Endodermal cell (in vitro differentiated cells): ENCODE results near the gene MYDGF. TPM values are rescaled to one million over a fixed set of nuclear protein-coding genes. Genes with fewer than 3 reads are reported as not detected.
"Not testable (repeated sequence)": the region's sequence is repeated elsewhere in the genome, so short reads cannot be mapped to it uniquely, and the experiment has no call there.

Experiments
- DNase-seq: peaks from one replicate; pipeline ENCODE4 v3.0.0-alpha.2; 2017
- H3K27ac ChIP-seq: 2 replicates; pipeline ENCODE4 v1.5.1; 2013; ENCODE audit warnings: mild to moderate bottlenecking, low read depth, low read length, moderate library complexity
- H3K27me3 ChIP-seq: 2 replicates; pipeline ENCODE4 v1.6.1; 2013; ENCODE audit warnings: mild to moderate bottlenecking, low read length, moderate library complexity; ENCODE audit not compliant: insufficient read depth, control insufficient read depth, poor library complexity, severe bottlenecking
- H3K36me3 ChIP-seq: 2 replicates; pipeline ENCODE4 v1.7.0; 2013; ENCODE audit warnings: mild to moderate bottlenecking, low read length, moderate library complexity; ENCODE audit not compliant: control insufficient read depth, insufficient read depth
- H3K4me1 ChIP-seq: one replicate; pipeline ENCODE4 v1.7.0; 2013; ENCODE audit warnings: low read length; ENCODE audit not compliant: control insufficient read depth, insufficient read depth
- H3K4me3 ChIP-seq: 2 replicates; pipeline ENCODE4 v1.5.1; 2013; ENCODE audit warnings: mild to moderate bottlenecking, low read length, moderate library complexity
- H3K9ac ChIP-seq: 2 replicates; pipeline ENCODE4 v1.6.1; 2013; ENCODE audit warnings: mild to moderate bottlenecking, low read length, moderate library complexity; ENCODE audit not compliant: poor library complexity, severe bottlenecking; ENCODE audit errors: extremely low read depth
- H3K9me3 ChIP-seq: 2 replicates; pipeline ENCODE4 v1.6.1; 2013; ENCODE audit warnings: mild to moderate bottlenecking, low read length, moderate library complexity; ENCODE audit not compliant: control insufficient read depth
- H3K27ac Mint-ChIP-seq: 2 replicates; pipeline ENCODE4 v1.8.0; 2020; ENCODE audit warnings: mixed read lengths
- H3K27me3 Mint-ChIP-seq: 2 replicates; pipeline ENCODE4 v1.8.0; 2021; ENCODE audit warnings: mild to moderate bottlenecking, mixed read lengths; ENCODE audit not compliant: insufficient read depth
- H3K36me3 Mint-ChIP-seq: 2 replicates; pipeline ENCODE4 v1.8.0; 2020; ENCODE audit warnings: low read depth, mixed read lengths
- H3K4me1 Mint-ChIP-seq: 2 replicates; pipeline ENCODE4 v1.8.0; 2020; ENCODE audit warnings: mixed read lengths
- H3K4me3 Mint-ChIP-seq: 2 replicates; pipeline ENCODE4 v1.8.0; 2020; ENCODE audit warnings: mild to moderate bottlenecking, moderate library complexity, mixed read lengths
- H3K9me3 Mint-ChIP-seq: 2 replicates; pipeline ENCODE4 v1.8.0; 2020; ENCODE audit warnings: mild to moderate bottlenecking, mixed read lengths
- CTCF ChIP-seq: fragments of 200-600 bp; sonication (generic); conservative IDR thresholded peaks from 2 replicates; pipeline ENCODE4 v1.5.0; 2021; ENCODE audit warnings: antibody characterized with exemption, mild to moderate bottlenecking
- WGBS, 2 experiments: methylation state at CpG; one replicate each; pipeline versions ENCODE4 v1.1.5 to v1.1.7; 2013; ENCODE audit warnings: missing lambda C conversion rate in 2 of 2, mixed read lengths in 1 of 2; ENCODE audit not compliant: insufficient coverage in 1 of 2, insufficient read length in 1 of 2; 5-methylcytosine and 5-hydroxymethylcytosine counted together
- total RNA-seq, 2 donors: library from RNA; stranded (reverse); fragmentation: NEBNext Ultra II Directional in 1 of 2; extraction: Animal tissue kit (Norgen Biotek cat#: 25700) in 1 of 2; gene quantifications; 2 replicates in 1 of 2; 3 replicates in 1 of 2; pipeline ENCODE4 v1.2.1, GENCODE V29; 2021

Gene MYDGF
- total RNA-seq, 2 donors from 2014 or later, result 58.7 to 64.0 TPM

GRCh38 chr19:4684312-4685095 lies 14.4 kb upstream of the MYDGF start:
- 94 to 98% methylated on average over 23 to 28 of the region's 28 CpGs for WGBS, 2 experiments
- H3K4me3 Mint-ChIP-seq, result no peak overlapping the region
- DNase-seq, result no peak

GRCh38 chr19:4682417-4683200 lies 12.5 kb upstream of the MYDGF start:
- Histone ChIP-seq H3K4me3 (no peak overlapping the region), H3K36me3 (peaks cover 29% of the 10 kb centered on the region), H3K27me3 (no peaks in the 10 kb centered on the region), H3K9me3 (no peaks in the 10 kb centered on the region), H3K9ac (no peak overlapping the region), H3K4me1 (no peaks in the 10 kb centered on the region), H3K27ac (no peak overlapping the region)
- 97% methylated on average over 18 to 45 of the region's 45 CpGs for WGBS, 2 experiments
- DNase-seq, result no peak
- peaks cover 44% of the 10 kb centered on the region for H3K36me3 Mint-ChIP-seq
- H3K4me3 Mint-ChIP-seq, result no peak overlapping the region
- TF ChIP-seq CTCF, result no peak
- no peak overlapping the region for H3K27ac Mint-ChIP-seq
- no peaks in the 10 kb centered on the region for H3K9me3 Mint-ChIP-seq
- H3K4me1 Mint-ChIP-seq, result no peaks in the 10 kb centered on the region
- no peaks in the 10 kb centered on the region for H3K27me3 Mint-ChIP-seq

More at GRCh38 chr19:4684312-4685095, 14.4 kb upstream of the MYDGF start:
- Histone ChIP-seq H3K9me3 (no peaks in the 10 kb centered on the region), H3K27ac (no peak overlapping the region), H3K9ac (no peak overlapping the region), H3K4me1 (no peaks in the 10 kb centered on the region), H3K4me3 (no peak overlapping the region), H3K27me3 (no peaks in the 10 kb centered on the region), H3K36me3 (peaks cover 30% of the 10 kb centered on the region)
- no peaks in the 10 kb centered on the region for H3K27me3 Mint-ChIP-seq
- H3K36me3 Mint-ChIP-seq, result peaks cover 45% of the 10 kb centered on the region
- no peak for TF ChIP-seq CTCF
- H3K9me3 Mint-ChIP-seq, result no peaks in the 10 kb centered on the region
- H3K27ac Mint-ChIP-seq, result no peak overlapping the region
- no peaks in the 10 kb centered on the region for H3K4me1 Mint-ChIP-seq

- 89 to 99% methylated on average over 5 to 7 of the region's 7 CpGs for WGBS, 2 experiments
- not testable (repeated sequence) for H3K4me3 Mint-ChIP-seq, H3K4me3 ChIP-seq, H3K9ac ChIP-seq, H3K27ac Mint-ChIP-seq, H3K4me1 ChIP-seq, H3K4me1 Mint-ChIP-seq, H3K27me3 ChIP-seq, H3K9me3 ChIP-seq, H3K9me3 Mint-ChIP-seq, H3K27me3 Mint-ChIP-seq, DNase-seq, H3K27ac ChIP-seq
- peaks cover 45% of the 10 kb centered on the region for H3K36me3 Mint-ChIP-seq
- peaks cover 26% of the 10 kb centered on the region for H3K36me3 ChIP-seq
Measured at GRCh38 chr19:4680021-4680420, 9.9 kb upstream of the MYDGF start.
